Right lobe of liver (tissue), 4 donors: ENCODE data around the gene CHRD.

Source experiments
- POLR2A ChIP-seq: fragments of 450-650 bp; IDR thresholded peaks from one replicate; pipeline ENCODE4 v1.6.1; 2017; ENCODE audit warnings: antibody characterized with exemption, mild to moderate bottlenecking
- TF ChIP-seq, protein P1 (sequence below), 4 donors: fragments of 200-600 bp in 3 of 4; fragments of 450-650 bp in 1 of 4; IDR thresholded peaks; one replicate each; pipeline versions ENCODE4 v1.5.1 to v1.8.0; 2016 to 2022; ENCODE audit warnings: antibody characterized with exemption in 4 of 4, mild to moderate bottlenecking in 2 of 4
- donor health status: DM: no; HTN: no; CAD: no.
- donor health status: DM: no; HTN: no; CAD: no.
- donor health status: DM: no; HTN: yes; CAD: no.

DNA sequence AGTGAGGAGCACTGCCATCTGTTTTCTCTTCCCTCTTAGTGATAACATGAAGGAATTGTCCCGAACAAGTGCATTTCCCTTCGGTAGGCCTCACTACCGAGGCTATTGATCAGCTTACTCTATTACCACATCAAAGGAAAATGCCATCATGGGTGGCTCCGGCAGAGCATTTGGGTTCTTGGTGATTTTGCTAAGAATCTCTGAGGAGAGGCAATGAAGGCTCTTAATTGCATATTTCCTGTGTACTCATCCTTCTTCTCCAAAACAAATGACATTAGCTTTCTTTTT, 35.3 kb downstream of the CHRD start:
- TF ChIP-seq, protein P1, sequence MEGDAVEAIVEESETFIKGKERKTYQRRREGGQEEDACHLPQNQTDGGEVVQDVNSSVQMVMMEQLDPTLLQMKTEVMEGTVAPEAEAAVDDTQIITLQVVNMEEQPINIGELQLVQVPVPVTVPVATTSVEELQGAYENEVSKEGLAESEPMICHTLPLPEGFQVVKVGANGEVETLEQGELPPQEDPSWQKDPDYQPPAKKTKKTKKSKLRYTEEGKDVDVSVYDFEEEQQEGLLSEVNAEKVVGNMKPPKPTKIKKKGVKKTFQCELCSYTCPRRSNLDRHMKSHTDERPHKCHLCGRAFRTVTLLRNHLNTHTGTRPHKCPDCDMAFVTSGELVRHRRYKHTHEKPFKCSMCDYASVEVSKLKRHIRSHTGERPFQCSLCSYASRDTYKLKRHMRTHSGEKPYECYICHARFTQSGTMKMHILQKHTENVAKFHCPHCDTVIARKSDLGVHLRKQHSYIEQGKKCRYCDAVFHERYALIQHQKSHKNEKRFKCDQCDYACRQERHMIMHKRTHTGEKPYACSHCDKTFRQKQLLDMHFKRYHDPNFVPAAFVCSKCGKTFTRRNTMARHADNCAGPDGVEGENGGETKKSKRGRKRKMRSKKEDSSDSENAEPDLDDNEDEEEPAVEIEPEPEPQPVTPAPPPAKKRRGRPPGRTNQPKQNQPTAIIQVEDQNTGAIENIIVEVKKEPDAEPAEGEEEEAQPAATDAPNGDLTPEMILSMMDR (IDR thresholded peaks at IDR 0.05): no peak
- TF ChIP-seq POLR2A: no peak
